GM19238 (cell line): ENCODE results near the gene PLCH2.

Experiments used
- DNase-seq: peaks from one replicate; pipeline ENCODE4 v3.0.0; 2011; ENCODE audit warnings: low spot score; ENCODE audit not compliant: insufficient read length

The PLCH2 gene

DNA sequence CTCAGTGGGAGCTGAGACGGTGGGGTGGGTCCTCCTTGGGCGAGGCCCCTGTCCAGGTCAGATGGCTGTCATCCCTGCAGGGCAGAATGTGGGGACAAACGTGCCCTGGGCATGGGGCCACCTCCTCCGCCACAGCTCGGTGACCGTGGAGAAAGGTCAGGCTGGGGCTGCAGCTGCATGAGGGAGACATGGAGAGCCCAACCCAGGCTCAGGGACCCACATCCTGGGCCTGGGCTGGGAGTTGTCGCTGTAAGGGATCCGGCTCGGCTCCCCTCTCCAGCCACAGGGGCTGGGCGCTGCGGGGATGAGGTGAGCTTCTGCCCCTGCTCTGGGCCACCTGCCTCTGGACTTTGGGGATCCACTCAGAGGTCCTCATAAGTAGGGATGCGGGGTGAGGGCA lies 518 bp upstream of the PLCH2 start:
- no peak for DNase-seq

DNA sequence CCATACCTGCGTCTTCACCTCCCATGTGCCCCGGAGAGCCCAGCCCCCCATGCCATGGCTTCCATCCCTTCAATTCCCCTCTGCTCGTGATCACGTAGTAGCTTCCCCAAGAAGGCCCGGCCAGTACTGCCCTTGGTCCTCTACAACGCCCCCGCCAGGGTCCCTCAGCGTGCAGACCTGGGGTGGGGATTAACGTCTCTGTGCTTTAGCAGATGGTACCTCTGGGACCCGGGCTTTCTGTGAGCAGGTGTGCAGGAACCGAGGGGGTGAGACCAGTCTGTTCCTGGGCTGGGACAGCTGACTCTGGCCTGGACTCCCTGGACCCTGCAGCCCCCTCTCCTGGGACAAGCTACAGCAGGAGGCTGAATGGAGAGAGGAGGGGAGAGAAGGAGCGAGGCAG lies 1.2 kb downstream of the PLCH2 start:
- no peak for DNase-seq

DNA sequence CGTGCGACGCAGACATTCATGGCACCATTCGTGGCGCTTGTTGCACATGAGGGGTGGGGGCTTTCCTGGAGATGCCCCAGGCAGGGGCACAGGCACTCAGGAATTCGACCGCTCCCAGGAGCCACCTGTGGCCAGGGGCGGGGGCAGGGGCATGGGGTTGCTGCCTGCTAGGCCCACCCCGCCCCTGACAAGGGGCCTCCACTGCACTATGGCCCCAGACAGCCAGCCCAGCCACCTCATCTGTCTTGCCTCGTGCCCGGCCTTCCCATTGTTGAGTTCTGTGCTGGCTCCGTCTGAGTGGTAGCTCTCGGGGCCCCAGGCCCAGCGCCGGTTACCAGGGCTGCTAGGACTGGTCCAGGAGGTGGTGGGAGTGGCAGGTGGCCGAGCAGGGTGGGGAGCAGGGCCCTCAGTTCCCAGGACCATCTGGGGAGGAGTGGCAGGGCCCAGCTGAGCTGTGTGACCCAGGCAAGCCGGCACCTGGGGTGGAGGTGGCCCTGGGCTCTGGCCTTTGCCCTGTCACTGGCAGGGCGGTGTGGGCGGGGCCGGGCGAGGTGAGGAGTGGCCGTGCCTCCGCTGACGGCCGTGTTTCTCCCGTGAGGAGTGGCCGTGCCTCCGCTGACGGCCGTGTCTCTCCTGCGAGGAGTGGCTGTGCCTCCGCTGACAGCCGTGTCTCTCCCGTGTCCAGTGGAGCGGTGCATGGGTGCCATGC lies 1.9 kb downstream of the PLCH2 start:
- DNase-seq, result no peak

DNA sequence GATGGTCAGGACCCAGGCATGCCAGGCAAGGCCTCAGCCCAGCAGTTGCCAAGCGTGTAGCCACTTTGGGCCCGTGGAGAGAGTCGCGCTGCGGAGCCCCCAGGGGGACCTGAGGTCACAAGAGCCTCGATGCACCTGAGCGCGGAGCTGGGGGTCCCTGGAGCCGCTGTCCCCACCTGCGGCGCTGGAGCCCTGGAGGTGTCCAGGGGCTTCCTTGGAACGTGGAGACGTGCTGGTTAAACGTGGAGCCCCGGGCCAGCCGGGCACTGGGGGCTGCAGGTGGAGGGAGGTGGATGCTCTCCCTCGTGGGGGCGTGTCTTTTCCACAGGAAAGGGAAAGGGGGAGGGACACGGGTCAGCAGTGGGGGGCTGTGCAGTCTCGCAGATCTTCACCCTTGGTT lies 3.1 kb downstream of the PLCH2 start:
- DNase-seq, result no peak

- no peak for DNase-seq
These were observed 3.5 kb downstream of the PLCH2 start for GRCh38 chr1:2479618-2480017.

DNA sequence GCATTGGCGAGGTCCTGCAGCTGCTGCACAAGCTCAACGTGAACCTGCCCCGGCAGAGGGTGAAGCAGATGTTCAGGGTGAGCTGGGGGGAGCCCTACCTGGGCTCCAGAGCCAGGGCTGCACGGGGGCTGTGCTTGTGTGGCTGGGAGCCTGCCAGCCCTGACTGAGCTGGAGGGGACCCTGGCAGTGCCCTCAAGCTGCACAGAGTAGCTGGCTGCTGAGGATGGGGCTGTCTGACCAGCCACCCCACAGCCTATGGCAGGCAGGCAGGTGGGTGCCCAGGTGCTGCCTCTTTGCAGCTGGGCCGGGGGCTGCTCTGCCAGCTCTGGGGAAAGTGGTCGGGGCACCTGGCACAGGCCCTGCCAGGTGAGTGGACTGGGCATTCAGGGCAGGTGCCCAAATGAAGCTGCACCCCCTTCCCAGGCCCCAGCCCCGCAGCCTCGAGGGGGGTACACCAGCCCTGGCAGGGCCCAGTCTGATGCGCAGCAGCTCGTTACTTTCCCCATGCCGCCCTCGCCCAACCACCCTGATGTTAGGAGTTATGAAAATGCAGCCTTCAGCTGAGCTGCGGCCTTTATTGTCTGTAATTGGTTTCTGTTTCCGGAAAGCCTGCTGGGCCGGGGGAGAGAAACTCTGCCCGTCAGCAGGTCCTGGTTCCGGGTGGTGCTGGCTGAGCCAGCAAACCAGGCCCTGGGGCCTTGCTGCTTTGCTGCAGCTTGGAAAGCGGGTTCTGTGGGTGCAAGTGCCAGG lies 4.3 kb downstream of the PLCH2 start:
- no peak for DNase-seq

DNA sequence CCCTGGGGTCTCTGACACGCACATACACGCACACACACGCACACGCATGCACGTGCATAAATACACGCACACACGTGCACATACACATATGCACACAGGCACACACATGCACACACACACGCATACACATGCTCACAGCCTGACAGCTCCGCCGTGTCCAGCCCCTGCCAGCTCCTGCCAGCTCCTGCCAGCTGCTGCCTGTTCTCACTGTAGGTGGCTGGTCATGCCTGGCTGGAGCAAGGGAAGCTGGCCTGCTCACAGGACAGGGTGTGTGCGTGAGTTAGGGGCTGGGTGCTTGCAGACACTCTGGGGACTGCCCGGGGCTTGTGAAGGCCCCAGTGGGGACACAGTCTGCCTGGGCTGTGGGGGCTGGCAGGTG lies 4.9 kb downstream of the PLCH2 start:
- no peak for DNase-seq

GRCh38 chr1:2481885-2482284 lies 5.8 kb downstream of the PLCH2 start:
- no peak for DNase-seq

GRCh38 chr1:2482588-2482987 lies 6.5 kb downstream of the PLCH2 start:
- DNase-seq, result no peak

DNA sequence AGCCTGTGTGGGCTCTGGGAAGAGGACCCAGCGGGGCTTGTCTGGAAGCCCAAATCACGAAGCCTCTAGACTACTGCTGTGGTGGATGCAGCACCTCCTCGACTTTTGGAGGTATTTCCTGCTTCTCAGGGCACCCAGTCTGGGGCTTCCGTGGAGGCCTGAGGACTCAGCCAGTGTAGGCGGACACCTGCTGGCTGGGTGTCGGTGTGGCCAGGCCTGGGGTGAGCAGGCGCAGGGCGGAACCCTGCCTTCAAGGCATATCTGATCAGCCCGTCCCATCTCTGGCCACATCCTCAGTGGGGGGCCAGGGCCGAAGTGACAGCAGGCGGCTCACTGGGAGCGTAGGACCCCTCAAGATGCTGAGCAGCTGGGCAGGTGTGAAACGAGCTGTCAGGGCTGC lies 6.9 kb downstream of the PLCH2 start:
- DNase-seq, result no peak

DNA sequence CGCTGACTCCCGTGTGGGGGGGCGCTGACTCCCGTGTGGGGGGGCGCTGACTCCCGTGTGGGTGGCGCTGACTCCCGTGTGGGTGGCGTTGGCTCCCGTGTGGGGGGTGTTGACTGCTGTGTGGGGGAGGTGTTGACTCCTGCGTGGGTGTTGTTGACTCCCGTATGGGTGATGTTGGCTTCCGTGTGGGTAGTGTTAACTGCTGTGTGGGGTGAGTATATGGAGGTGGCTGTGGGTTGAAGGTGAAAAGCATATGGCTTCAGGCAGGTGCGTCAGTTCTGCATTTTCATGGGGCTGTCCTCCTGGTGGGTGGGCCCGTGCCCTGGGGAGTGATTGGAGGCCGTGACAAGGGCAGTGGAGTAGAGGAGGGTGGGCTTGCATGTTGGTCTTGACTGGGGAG lies 7.9 kb downstream of the PLCH2 start:
- no peak for DNase-seq

GRCh38 chr1:2486041-2486440 lies 10.0 kb downstream of the PLCH2 start:
- no peak for DNase-seq

DNA sequence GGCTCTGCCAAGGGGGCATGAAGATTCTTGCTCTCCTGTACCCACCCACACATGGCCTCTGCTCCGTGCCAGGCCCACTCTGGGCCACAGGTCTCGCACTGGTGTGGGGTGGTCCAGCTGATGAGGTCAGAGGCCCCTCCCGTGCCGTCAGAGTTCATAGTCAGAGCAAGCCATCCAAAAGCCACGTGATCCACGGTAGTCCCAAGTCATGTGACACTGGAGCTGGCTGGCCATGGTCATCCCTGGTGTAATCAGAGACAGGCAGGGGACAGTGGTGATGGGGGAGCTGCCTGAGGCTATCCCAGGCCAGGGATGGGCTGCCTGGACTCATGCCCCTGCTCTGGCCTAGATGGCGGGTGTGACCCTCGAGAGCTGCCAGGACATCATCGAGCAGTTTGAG lies 10.5 kb downstream of the PLCH2 start:
- DNase-seq, result no peak

GRCh38 chr1:2488688-2489087 lies 12.6 kb downstream of the PLCH2 start:
- no peak for DNase-seq

- DNase-seq, result no peak
These were observed 13.5 kb downstream of the PLCH2 start for GRCh38 chr1:2489615-2490014.

DNA sequence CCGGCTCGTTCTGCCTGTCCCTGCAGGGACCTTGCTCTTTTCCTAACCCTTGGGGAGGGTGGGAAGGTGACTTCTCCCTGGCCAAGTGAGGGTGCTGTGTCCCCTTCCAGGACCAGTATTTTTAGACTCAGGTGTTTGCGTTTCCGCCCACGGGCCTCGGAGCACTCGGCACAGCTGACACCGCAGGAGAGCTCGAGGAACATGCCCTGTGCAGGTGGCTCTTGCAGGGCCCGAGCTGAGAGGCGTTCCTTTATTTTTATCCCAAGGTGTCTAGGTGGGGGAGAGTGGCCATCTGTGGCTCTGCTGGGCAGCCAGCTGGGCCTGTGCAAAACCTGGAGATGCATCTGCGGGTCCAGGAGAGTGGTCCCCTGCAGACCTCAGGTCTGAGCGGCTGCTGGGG lies 16.0 kb downstream of the PLCH2 start:
- no peak for DNase-seq

GRCh38 chr1:2493218-2493617 lies 17.1 kb downstream of the PLCH2 start:
- DNase-seq, result no peak

DNA sequence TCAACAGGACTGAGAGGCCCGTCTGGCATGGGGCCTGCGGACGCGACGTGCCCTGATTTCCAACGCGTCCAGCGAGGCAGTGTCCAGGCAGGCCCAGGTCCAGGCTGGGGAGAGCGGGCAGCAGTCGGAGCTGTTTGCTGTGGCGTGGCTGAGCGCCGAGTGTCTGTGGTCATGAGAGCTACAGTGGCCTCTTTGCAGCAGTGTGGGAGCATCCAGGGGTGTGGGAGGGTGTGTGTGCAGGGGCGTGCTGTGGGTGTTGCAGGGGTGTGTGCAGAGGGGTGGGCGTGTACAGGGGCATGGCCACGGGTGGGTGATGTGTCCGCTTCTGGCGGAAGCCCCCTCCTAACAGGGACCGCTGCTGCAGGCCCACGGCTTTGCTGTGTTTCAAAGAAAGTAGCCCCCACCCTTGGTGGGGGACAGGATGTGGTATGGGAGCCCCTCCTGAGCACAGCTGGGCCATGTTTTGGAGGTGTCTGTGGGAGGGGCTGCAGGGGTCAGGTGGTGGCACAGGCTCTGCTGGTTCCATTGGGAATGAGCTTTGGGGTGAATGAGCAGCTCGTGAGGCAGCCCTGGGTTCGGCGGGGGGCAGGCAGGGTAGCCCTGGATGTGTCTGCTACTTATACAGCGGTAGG lies 17.7 kb downstream of the PLCH2 start:
- no peak for DNase-seq

DNA sequence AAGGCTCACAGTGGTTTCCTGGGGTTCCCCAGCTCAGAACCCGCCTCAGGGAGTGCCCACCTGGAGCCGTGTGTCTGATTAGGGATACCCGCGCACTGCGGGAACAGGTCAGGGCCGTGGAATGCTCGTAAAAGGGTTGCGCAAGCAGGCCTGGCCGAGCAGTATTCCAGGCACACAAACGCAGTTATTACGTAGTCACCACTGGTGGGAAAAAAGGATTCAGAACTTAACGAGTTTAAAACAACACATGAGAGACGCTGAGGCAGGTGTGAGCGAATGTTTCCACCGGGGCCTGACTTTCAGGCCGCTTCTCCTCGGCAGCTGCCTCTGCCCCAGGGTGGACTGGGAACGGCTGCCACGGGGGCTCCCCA lies 18.2 kb downstream of the PLCH2 start:
- DNase-seq, result no peak

GRCh38 chr1:2495026-2495425 lies 18.9 kb downstream of the PLCH2 start:
- no peak for DNase-seq

DNA sequence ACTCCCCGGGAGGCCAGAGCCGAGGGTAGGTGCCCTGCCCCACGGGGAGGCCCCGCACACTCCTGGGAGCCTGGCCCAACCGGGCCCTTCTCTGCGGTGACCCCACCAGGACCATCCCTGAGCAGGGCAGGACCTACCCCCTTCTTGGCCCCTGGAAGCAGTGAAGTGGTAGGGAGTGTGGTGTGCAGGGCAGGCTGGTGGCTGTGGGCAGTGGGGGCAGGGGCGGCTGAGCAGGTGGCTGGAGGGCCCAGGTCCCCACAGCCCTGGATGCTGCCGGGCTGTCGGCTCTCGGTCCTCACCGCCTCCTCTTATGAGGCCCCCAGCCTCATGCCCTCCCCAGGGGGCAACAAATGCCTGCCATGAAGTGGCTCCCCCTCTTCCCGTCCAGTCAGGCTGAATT lies 19.5 kb downstream of the PLCH2 start:
- no peak for DNase-seq

DNA sequence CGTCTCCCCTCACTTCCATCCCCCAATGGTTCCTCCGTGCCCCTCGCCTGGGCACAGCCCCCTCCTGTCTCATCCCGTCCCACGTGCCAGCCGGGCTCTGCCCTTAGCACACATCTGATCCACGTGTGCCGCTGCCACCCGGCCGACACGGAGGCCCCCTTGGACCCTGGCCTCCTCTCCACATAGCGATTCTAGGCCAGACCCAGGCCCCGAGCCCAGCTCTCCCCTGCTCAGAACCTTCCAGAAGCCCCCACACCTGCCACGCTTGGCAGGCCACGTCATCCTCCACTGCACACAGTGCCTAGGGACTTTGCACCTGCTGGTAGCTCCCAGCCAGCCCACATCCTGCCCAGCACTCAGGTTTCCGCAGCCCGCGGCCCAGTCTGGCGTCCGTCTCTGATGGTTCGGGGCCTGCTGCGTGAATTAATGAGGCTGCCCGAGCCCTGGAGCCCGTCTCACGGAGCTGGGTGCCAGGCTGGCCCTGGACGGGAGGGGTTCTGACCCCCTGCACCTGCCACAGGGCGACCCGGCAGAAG lies 20.1 kb downstream of the PLCH2 start:
- DNase-seq, result peak; percentile 78

- no peak for DNase-seq
These were observed 20.7 kb downstream of the PLCH2 start for GRCh38 chr1:2496746-2497145.
